HL-60 (cell line): ENCODE data around the gene GLI3.

ENCODE experiments used
- DNase-seq, 2 experiments: peaks; one replicate each; pipeline ENCODE4 v3.0.0-alpha.2; 2010 to 2020; ENCODE audit warnings: low read depth in 1 of 2, low spot score in 1 of 2
- H3K27ac ChIP-seq: fragments of 250-450 bp; sonication (Bioruptor Pico); replicated peaks from 2 replicates; pipeline ENCODE4 v1.5.1; 2020; ENCODE audit warnings: mild to moderate bottlenecking, moderate library complexity
- H3K27me3 ChIP-seq: fragments of 250-450 bp; sonication (Bioruptor Pico); 2 replicates; pipeline ENCODE4 v1.5.1; 2021; ENCODE audit warnings: mild to moderate bottlenecking, moderate library complexity; ENCODE audit not compliant: insufficient read depth, poor library complexity, severe bottlenecking
- H3K4me3 ChIP-seq: replicated peaks from 2 replicates; pipeline ENCODE4 v1.5.1; 2011; ENCODE audit warnings: mild to moderate bottlenecking, control low read depth, low read length; ENCODE audit not compliant: insufficient read depth
- CTCF ChIP-seq: IDR thresholded peaks from one replicate; pipeline ENCODE4 v1.5.1; 2011; ENCODE audit warnings: low read length, control low read depth, inconsistent platforms; ENCODE audit not compliant: insufficient read depth
- GABPA ChIP-seq: IDR thresholded peaks from 2 replicates; pipeline ENCODE4 v1.6.1; 2012; ENCODE audit warnings: low read depth
- POLR2AphosphoS5 ChIP-seq: IDR thresholded peaks from 2 replicates; pipeline ENCODE4 v1.6.1; 2012; ENCODE audit warnings: low read depth
- REST ChIP-seq: IDR thresholded peaks from 2 replicates; pipeline ENCODE4 v1.6.1; 2012; ENCODE audit warnings: low read depth; ENCODE audit not compliant: insufficient replicate concordance
- SPI1 ChIP-seq: IDR thresholded peaks from 2 replicates; pipeline ENCODE4 v1.6.1; 2012; ENCODE audit warnings: low read depth, mild to moderate bottlenecking, borderline replicate concordance

GLI3 gene

GRCh38 chr7:41974870-41975557, 262.0 kb downstream of the GLI3 start:
- no peak for DNase-seq
- no peak overlapping the region for H3K4me3 ChIP-seq
- TF ChIP-seq SPI1 = no peak
- TF ChIP-seq POLR2AphosphoS5 = no peak
- no peak for TF ChIP-seq CTCF
- no peak for TF ChIP-seq GABPA
- TF ChIP-seq REST = no peak
- H3K27me3 ChIP-seq = no peaks in the 10 kb centered on the region
- H3K27ac ChIP-seq = no peak overlapping the region

GRCh38 chr7:41973202-41973730, 263.7 kb downstream of the GLI3 start:
- Histone ChIP-seq H3K27me3 (no peaks in the 10 kb centered on the region), H3K27ac (no peak overlapping the region), H3K4me3 (no peak overlapping the region)
- no peak for TF ChIP-seq GABPA
- TF ChIP-seq CTCF = no peak
- TF ChIP-seq POLR2AphosphoS5 = no peak
- no peak for TF ChIP-seq REST
- TF ChIP-seq SPI1 = no peak
- DNase-seq = no peak

GRCh38 chr7:41972776-41973175, 264.2 kb downstream of the GLI3 start:
- Histone ChIP-seq H3K27ac (no peak overlapping the region), H3K27me3 (no peaks in the 10 kb centered on the region), H3K4me3 (no peak overlapping the region)
- TF ChIP-seq CTCF (no peak), GABPA (no peak), REST (no peak), SPI1 (no peak), POLR2AphosphoS5 (no peak)
- no peak for DNase-seq
